Skin of body (tissue), 2 donors: Measurements from ENCODE around the gene LAMB1. TPM values are rescaled to one million over a fixed set of nuclear protein-coding genes. Genes with fewer than 3 reads are reported as not detected.
"Not testable (repeated sequence)": the region's sequence is repeated elsewhere in the genome, so short reads cannot be mapped to it uniquely, and the experiment has no call there.

ENCODE experiments used
- DNase-seq: peaks from one replicate; lab custom pipeline; 2025; lab: John Stamatoyannopoulos, UW
- total RNA-seq: library from RNA; depleted of rRNA; stranded (reverse); fragments of >200 nt; gene quantifications from one replicate; pipeline ENCODE4 v1.2.3, GENCODE V29; 2014

LAMB1 gene
- total RNA-seq, 1 donor from 2014 or later: 212 TPM

DNA sequence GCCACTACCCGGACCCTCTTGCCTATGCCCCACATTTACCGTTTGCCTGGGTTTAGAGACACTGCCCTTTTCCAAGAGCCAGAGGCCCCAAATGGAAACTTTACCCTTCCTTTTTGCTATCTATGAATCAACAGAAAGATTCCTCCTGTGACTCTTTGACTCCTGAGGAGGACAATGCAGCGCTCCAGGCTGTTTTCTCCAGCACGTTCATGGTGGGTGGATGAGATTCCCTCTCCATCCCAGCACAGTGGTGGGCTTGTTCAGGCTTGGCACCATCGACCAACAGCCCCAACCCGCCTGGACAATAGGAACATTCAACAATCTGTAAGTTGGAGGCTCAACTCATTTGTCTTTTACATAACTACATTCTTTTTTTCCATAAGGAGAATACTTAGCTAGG, 56.1 kb downstream of the LAMB1 start:
- no peak for DNase-seq

GRCh38 chr7:107946451-107946850, 56.5 kb downstream of the LAMB1 start:
- DNase-seq: no peak

- no peak for DNase-seq
Observed at GRCh38 chr7:107945332-107945731, 57.6 kb downstream of the LAMB1 start.

DNA sequence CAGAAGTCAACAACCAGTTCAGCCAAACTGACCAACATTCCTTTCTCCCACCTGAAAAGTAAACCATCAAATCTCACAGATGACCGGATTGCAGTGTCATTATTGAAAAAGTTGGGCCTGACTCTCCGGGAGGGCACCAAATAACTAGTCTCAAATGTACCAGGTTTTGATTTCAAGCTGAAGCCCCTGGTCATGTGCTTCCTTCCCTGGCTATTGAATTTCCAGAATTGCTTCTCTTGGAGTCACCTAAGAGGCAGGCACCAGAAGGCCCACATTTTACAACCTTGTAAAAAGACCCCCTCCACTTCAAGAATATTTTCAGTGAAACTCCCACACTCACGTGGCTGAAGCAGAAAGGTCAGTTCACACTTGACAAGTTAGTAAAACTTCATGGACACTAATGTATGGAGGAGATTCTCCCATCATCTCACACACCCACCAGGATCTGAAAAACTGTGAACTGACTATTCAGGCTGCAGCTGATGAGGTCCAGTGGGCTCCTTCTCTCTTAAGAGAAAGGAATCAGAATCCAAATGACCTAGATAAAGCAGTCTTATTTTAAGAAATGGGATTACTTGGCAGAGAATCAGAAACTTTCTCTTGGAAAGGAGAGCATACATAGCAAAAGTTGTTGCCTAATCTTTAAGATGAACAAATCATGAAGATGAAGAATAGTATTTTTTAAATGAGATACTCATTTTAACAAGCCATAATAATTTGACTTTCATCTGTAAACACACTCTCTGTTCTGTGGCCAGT, 58.4 kb downstream of the LAMB1 start:
- DNase-seq: no peak

DNA sequence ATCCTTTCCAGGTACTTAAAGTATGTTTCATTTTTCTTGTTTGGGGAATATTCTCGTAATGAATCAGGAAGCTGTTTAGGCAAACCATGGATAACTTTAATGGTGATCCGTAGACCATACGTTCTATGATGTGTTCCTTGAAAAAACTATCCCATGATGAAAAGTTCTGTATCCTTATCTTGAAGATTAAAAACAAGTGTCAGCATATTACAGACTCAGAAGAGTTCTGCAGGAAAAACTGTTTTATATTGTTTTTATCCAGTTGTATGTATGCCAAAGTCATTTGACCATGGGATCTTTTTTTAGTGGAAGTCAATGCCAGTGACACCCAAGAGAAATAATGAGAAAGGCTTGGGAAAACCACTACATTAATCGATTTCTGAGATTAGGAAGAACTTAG, 59.9 kb downstream of the LAMB1 start:
- no peak for DNase-seq

DNA sequence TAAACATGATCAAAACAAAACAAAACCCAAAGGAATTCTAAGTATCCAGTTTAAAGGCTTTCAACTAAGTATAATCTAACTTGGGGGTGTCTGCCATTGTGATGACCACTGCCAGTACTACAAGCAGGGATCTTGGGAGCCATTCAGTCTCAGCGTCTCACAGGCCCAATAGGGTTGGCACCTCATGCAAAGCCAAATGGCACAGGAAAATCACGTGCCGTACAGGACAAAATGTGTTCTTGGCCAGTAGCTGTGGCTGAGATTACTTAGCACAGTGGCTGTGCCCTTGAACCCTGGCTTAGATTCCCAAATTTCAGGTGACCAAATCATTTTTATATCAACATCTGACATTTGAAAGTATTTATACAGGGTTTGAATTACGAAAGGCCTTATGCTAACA, 62.0 kb downstream of the LAMB1 start:
- no peak for DNase-seq

GRCh38 chr7:107939573-107940489, 63.1 kb downstream of the LAMB1 start:
- no peak for DNase-seq

- no peak for DNase-seq
Observed at GRCh38 chr7:107938456-107939250, 64.3 kb downstream of the LAMB1 start.

DNA sequence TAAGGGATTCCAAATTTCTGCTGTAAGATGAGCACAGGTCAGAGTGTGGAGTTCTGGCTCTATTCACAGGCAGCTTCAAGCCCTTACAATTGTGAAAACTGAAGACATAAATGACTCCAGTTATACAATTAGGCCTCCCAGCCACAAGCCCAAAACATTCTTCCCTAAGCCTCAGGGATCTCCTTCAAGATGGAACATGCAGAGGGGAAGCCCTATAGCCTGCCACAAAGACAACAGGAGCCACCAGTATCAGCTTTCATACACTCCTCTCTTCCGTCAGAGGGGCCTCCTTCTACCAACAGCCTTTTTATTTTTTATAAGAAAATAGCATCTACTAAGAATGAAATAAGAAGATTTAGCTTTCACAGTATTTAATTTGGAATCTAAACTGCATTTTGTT, 65.4 kb downstream of the LAMB1 start:
- DNase-seq: no peak

DNA sequence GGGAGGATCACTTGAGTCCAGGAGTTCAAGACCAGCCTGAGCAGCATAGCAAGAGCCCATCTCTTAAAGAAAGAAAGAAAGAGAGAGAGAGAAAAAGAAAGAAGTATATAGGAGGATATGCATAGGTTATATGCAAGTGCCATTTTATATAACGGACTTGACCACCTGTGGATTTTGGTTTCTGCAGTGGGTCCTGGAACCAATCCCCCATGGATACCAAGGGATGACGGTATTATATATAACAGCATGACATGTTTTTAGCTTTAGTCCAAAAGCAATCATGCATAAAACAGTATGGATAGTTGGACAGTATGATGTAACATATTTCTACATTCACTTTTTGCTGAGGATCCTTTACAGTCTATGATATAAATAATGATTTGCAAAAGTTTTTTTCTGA, 66.6 kb downstream of the LAMB1 start:
- DNase-seq: no peak

- no peak for DNase-seq
Observed at GRCh38 chr7:107934991-107935770, 67.8 kb downstream of the LAMB1 start.

DNA sequence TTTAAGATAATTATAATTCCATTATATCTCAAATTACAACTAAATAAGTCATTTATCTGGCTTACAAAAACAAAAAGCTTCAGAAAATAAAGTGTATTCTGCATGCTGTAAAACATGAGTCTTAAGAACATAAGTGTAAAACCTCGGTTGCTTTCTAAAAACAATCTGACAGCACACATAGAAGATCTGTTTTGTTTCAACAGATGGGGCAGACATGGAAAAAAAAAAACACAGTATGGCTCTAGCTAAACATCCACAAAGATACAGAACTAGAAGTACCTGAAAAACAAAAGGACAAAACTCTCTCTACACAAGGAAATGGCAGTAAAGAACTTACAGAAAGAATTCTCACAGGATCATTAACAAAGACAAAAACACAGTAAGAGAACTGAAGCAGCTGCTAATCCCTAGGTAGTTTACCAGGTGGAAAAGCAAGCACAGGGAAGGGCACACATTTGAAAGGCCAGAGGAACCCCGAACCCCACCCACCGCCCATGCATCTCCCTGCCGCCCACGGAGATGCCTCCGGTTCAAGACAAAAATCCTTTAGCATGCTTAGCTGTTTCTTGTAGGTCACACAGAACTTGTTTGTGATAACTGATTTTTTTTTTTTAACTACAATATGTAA, 69.5 kb downstream of the LAMB1 start:
- DNase-seq: no peak

DNA sequence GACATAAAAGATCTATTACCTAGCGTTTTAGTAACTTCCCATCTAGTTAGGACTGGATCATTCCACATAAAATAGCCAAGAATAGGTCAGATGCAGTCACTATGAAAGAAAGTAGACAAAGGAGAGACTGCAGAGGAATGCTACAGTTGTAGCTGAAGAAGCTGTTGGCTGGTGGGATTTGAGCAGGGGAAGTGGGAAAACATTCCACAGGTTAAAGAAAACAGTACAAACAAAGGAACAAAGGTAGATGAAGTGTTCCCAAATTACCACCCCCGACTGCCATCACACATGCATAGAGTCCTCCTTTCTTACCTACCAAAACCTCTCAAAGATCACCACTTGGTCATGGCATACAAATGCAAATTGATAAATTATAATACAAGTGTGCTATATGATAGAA, 70.2 kb downstream of the LAMB1 start:
- DNase-seq: no peak

DNA sequence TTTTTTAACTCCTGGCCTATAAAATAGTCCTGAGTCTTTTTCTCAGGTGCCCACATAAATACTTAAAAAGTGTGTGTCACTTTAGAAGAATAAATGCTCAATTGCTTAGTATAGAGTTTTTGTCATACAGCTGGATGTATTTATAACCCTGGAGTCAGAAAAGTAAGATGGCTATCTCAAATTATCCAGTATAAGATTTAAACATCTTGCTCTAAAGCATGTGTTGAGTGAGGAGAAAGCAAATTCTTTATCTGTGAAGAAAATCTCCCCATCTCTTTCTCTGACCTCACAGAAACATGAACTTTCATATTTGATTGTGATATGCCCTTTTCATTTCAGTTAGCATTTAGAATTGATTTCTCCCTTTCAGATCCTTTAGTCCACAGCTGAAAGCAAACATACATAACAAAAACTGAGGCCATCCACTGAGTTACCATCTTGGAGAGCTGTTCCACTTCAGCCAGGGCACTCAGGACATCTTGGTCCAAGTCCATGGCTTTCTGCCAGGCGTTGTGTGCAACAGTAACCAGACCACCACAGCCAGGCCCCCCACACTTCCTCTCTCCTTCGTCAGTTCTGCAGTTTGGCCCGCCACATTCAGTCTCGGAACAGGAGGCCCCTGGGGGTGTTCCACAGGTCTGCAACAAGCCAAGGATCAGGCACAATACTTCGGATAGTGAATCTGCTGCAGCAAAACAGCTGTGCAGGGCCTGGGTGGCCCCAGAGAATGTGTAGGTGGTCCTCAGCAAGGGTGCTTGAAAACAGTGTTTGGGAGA, 71.0 kb downstream of the LAMB1 start:
- no peak for DNase-seq

- no peak for DNase-seq
Observed at GRCh38 chr7:107926481-107926880, 76.5 kb downstream of the LAMB1 start.

- no peak for DNase-seq
Observed at GRCh38 chr7:107924841-107925504, 78.0 kb downstream of the LAMB1 start.

DNA sequence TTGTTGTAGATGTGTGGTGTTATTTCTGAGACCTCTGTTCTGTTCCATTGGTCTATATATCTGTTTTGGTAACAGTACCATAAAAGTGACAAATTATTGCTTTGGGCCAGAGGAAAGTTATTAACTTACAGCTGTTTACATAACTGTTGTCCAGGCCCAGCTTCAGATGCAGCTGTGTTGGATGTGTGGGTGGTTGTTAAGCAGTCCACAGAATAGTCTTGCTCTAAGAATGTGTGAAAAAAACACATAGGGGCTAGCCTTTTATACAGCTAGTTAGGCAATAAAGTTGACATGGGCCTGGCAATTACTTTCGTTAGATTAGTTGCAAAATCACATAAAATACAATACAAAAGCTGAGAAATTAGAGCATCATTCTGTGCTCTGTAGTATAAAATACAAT, 80.1 kb downstream of the LAMB1 start:
- no peak for DNase-seq

- not testable (repeated sequence) for DNase-seq
Observed at GRCh38 chr7:107921826-107922225, 81.1 kb downstream of the LAMB1 start.
